ENCODE data around the gene NNMT.

GRCh38 chr11:114262681-114263512 is 33.3 kb upstream of the NNMT start:
- TF ChIP-seq POLR2A (IDR thresholded peaks at IDR 0.05), result peak in 1 of 2 donors; percentile 8
- peak; percentile 31 to 66 (median 41) for TF ChIP-seq CTCF (IDR thresholded peaks at IDR 0.05 in 4 of 5, conservative IDR thresholded peaks at IDR 0.05 in 1 of 5)

Measured in gastrocnemius medialis (tissue), 4 donors.